Fibroblast of lung (primary cell): ENCODE data around the gene PHTF2. TPM values are rescaled to one million over a fixed set of nuclear protein-coding genes. Genes with fewer than 3 reads are reported as not detected.

Experiments
- DNase-seq, 2 donors: peaks; one replicate each; pipeline versions ENCODE4 v3.0.0 to v3.0.0-alpha.2; 2010; ENCODE audit warnings: low read depth in 2 of 2
- H2AFZ ChIP-seq: 2 replicates; pipeline ENCODE4 v1.5.1; 2012; ENCODE audit warnings: low read length, control low read depth, inconsistent platforms
- H3K27ac ChIP-seq: 2 replicates; pipeline ENCODE4 v1.5.1; 2011; ENCODE audit warnings: low read length, control low read depth; ENCODE audit not compliant: insufficient read depth
- H3K27me3 ChIP-seq: 2 replicates; pipeline ENCODE4 v1.5.1; 2011; ENCODE audit warnings: mild to moderate bottlenecking, low read length; ENCODE audit not compliant: control insufficient read depth, insufficient read depth
- H3K36me3 ChIP-seq: 2 replicates; pipeline ENCODE4 v1.5.1; 2011; ENCODE audit warnings: low read length; ENCODE audit not compliant: control insufficient read depth, insufficient read depth
- H3K4me1 ChIP-seq: 2 replicates; pipeline ENCODE4 v1.5.1; 2011; ENCODE audit warnings: low read length; ENCODE audit not compliant: control insufficient read depth, insufficient read depth; ENCODE audit errors: extremely low read depth
- H3K4me2 ChIP-seq: 2 replicates; pipeline ENCODE4 v1.5.1; 2011; ENCODE audit warnings: low read length, control low read depth; ENCODE audit not compliant: insufficient read depth; ENCODE audit errors: extremely low read depth
- H3K4me3 ChIP-seq, 4 experiments: fragments of 200-600 bp in 1 of 4; sonication (generic) in 1 of 4; replicated peaks in 1 of 4; 2 replicates each; pipeline ENCODE4 v1.5.1; 2011 to 2016; ENCODE audit warnings: low read length in 4 of 4, low read depth in 3 of 4, mild to moderate bottlenecking in 3 of 4, control low read depth in 2 of 4, inconsistent platforms in 1 of 4, mixed read lengths in 1 of 4; ENCODE audit not compliant: insufficient read depth in 1 of 4; ENCODE audit errors: control extremely low read depth in 1 of 4
- H3K79me2 ChIP-seq: 2 replicates; pipeline ENCODE4 v1.5.1; 2012; ENCODE audit warnings: mild to moderate bottlenecking, low read length, inconsistent platforms; ENCODE audit not compliant: control insufficient read depth, insufficient read depth
- H3K9ac ChIP-seq: 2 replicates; pipeline ENCODE4 v1.5.1; 2011; ENCODE audit warnings: mild to moderate bottlenecking, low read length, control low read depth; ENCODE audit not compliant: insufficient read depth
- H3K9me3 ChIP-seq: 2 replicates; pipeline ENCODE4 v1.5.1; 2012; ENCODE audit warnings: low read depth, low read length; ENCODE audit not compliant: control insufficient read depth, insufficient read depth
- H4K20me1 ChIP-seq: 2 replicates; pipeline ENCODE4 v1.5.1; 2011; ENCODE audit warnings: low read length; ENCODE audit not compliant: control insufficient read depth, insufficient read depth; ENCODE audit errors: extremely low read depth
- CTCF ChIP-seq, 2 donors: IDR thresholded peaks in 1 of 2; conservative IDR thresholded peaks in 1 of 2; 1 replicate in 1 of 2; 2 replicates in 1 of 2; pipeline ENCODE4 v1.5.1; 2011 to 2012; ENCODE audit warnings: low read length in 2 of 2, control low read depth in 1 of 2, inconsistent platforms in 1 of 2, low read depth in 1 of 2, mild to moderate bottlenecking in 1 of 2
- EZH2 ChIP-seq: IDR thresholded peaks from 2 replicates; pipeline ENCODE4 v1.5.1; 2012; ENCODE audit warnings: low read length, control low read depth, mild to moderate bottlenecking; ENCODE audit errors: missing control alignments
- polyA plus RNA-seq, 2 donors: library from polyadenylated mRNA; depleted of rRNA in 1 of 2; stranded (reverse) in 1 of 2; unstranded in 1 of 2; fragments of >200 nt; gene quantifications; 2 replicates each; pipeline ENCODE4 v1.2.1, GENCODE V29; 2011 to 2012; ENCODE audit warnings: missing spikeins in 1 of 2
- total RNA-seq: library from RNA; depleted of rRNA; stranded (reverse); fragments of >200 nt; gene quantifications from 2 replicates; pipeline ENCODE4 v1.2.1, GENCODE V29; 2014

The PHTF2 gene
- total and polyA plus RNA-seq, 2 donors (not counting 1 experiment from before 2014, with no cell fraction given): 25.9 to 64.4 TPM

- Histone ChIP-seq H3K9me3 (no peaks in the 10 kb centered on the region), H3K4me3 (no peak overlapping the region), H3K4me2 (no peak overlapping the region), H3K79me2 (no peaks in the 10 kb centered on the region), H3K4me1 (no peaks in the 10 kb centered on the region), H4K20me1 (no peaks in the 10 kb centered on the region), H3K27me3 (no peaks in the 10 kb centered on the region), H3K9ac (no peak overlapping the region), H3K36me3 (no peaks in the 10 kb centered on the region), H2AFZ (no peak overlapping the region), H3K27ac (no peak overlapping the region)
- no peak for DNase-seq
- no peak for TF ChIP-seq EZH2
- TF ChIP-seq CTCF (conservative IDR thresholded peaks at IDR 0.05 in 1 of 2, IDR thresholded peaks at IDR 0.05 in 1 of 2; ENCODE audit: low read depth in 1 of 2, low read length in 2 of 2): no peak
Measured at GRCh38 chr7:77930496-77930895, 131.9 kb downstream of the PHTF2 start.

GRCh38 chr7:77931841-77932240, 133.3 kb downstream of the PHTF2 start:
- TF ChIP-seq CTCF (conservative IDR thresholded peaks at IDR 0.05 in 1 of 2, IDR thresholded peaks at IDR 0.05 in 1 of 2; ENCODE audit: low read depth in 1 of 2, low read length in 2 of 2) (no peak), EZH2 (no peak)
- Histone ChIP-seq H3K4me2 (no peak overlapping the region), H4K20me1 (no peaks in the 10 kb centered on the region), H3K79me2 (no peaks in the 10 kb centered on the region), H3K4me3 (no peak overlapping the region), H2AFZ (no peak overlapping the region), H3K9me3 (no peaks in the 10 kb centered on the region), H3K4me1 (no peaks in the 10 kb centered on the region), H3K27ac (no peak overlapping the region), H3K36me3 (no peaks in the 10 kb centered on the region), H3K9ac (no peak overlapping the region), H3K27me3 (no peaks in the 10 kb centered on the region)
- DNase-seq: no peak

- TF ChIP-seq EZH2: no peak
- no peak for TF ChIP-seq CTCF (conservative IDR thresholded peaks at IDR 0.05 in 1 of 2, IDR thresholded peaks at IDR 0.05 in 1 of 2; ENCODE audit: low read depth in 1 of 2, low read length in 2 of 2)
Measured at GRCh38 chr7:77933394-77933793, 134.8 kb downstream of the PHTF2 start.

More at GRCh38 chr7:77933394-77933793, 134.8 kb downstream of the PHTF2 start:
- H3K9me3 ChIP-seq: no peaks in the 10 kb centered on the region
- H3K27ac ChIP-seq: no peak overlapping the region
- no peaks in the 10 kb centered on the region for H3K79me2 ChIP-seq
- peak; percentile 21 to 69 for DNase-seq
- no peak overlapping the region for H3K4me3 ChIP-seq
- no peaks in the 10 kb centered on the region for H3K27me3 ChIP-seq
- no peaks in the 10 kb centered on the region for H3K36me3 ChIP-seq
- no peak overlapping the region for H3K4me2 ChIP-seq
- H4K20me1 ChIP-seq: no peaks in the 10 kb centered on the region
- no peak overlapping the region for H2AFZ ChIP-seq
- H3K4me1 ChIP-seq: no peaks in the 10 kb centered on the region
- H3K9ac ChIP-seq: no peak overlapping the region
